NT2/D1 (cell line): ENCODE measurements around the gene MYD88.

Experiments
- SUZ12 ChIP-seq: IDR thresholded peaks from 2 replicates; pipeline ENCODE4 v1.6.1; 2011; ENCODE audit not compliant: insufficient read length, insufficient read depth; ENCODE audit errors: extremely low read depth
- ZNF274 ChIP-seq: IDR thresholded peaks from 2 replicates; pipeline ENCODE4 v1.6.1; 2011; ENCODE audit warnings: mild to moderate bottlenecking, low read depth, low read length

DNA sequence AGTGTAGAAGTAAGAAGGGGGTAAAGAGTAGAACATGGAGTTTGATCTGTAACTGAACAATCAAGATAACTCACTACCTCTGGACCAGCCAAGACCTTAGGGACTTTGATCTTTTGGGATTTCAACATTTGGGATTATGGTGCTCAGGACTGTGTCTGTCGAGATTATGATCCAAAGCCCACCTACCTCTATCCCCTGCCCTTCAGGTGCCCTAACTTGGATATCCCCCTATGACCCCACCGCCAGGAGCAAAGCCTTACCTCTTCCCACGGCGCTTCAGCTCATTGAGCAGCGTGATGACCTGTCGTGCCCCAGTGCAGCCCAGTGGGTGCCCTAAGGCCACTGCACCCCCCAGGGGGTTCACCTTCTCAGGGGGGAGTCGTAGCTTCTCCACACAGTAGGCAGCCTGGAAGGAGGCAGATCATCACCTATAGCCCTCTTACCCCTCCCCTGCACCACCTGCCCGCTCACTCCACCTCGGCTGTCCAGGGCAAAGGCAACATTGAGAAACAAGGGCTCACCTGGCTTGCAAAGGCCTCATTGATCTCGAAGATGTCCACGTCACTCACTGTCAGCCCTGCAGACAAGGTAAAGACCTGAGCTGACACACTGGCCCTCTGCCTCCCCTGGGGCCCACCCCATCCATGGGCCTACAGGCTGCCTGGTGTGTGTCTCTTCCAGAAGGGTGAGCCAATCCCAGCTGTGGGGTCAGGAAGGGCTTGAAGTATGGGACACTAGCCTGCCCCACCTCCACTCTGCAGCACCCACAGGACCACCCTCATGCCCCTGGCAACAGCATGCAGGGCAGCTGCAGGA is 12.9 kb upstream of the MYD88 start:
- TF ChIP-seq SUZ12, result no peak
- no peak for TF ChIP-seq ZNF274
